ENCODE data around the gene KIAA0930. TPM values are rescaled to one million over a fixed set of nuclear protein-coding genes. Genes with fewer than 3 reads are reported as not detected.

KIAA0930 gene
- total RNA-seq, 1 donor from 2014 or later, result 60.2 TPM

GRCh38 chr22:45149671-45150070 lies 91.0 kb downstream of the KIAA0930 start:
- no peaks in the 10 kb centered on the region for H3K4me1 Mint-ChIP-seq
- DNase-seq (ENCODE audit: low read depth, low spot score), result no peak
- TF ChIP-seq CTCF (conservative IDR thresholded peaks at IDR 0.05), result no peak
- H3K9me3 Mint-ChIP-seq, result peaks cover 3% of the 10 kb centered on the region
- no peaks in the 10 kb centered on the region for H3K27me3 Mint-ChIP-seq (ENCODE audit: low read depth)
- no peak overlapping the region for H3K4me3 Mint-ChIP-seq
- no peak overlapping the region for H3K27ac Mint-ChIP-seq (ENCODE audit: unreplicated experiment)
- peaks cover 4% of the 10 kb centered on the region for H3K36me3 Mint-ChIP-seq (ENCODE audit: low read depth)

DNA sequence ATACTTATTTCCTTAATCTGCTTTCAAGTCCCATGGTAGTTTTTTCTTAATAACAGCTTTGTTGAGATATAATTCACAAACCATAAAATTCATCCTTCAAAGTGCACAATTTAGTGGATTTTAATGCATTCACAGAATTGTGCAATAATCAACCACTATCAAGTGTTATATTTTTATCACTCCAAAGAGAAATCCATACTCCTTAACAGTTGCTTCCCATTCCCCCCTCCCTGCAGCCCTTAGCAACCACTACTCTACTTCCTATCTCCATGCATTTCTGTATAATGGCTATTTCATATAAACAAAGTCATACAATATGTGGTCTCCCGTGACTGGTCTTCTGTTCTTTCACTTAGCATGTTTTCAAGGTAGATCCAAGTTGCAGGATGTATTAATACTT lies 95.8 kb downstream of the KIAA0930 start:
- Mint-ChIP-seq H3K9me3 (peaks cover 7% of the 10 kb centered on the region), H3K4me1 (no peaks in the 10 kb centered on the region), H3K36me3 (ENCODE audit: low read depth) (peaks cover 12% of the 10 kb centered on the region), H3K27ac (ENCODE audit: unreplicated experiment) (no peak overlapping the region), H3K4me3 (no peak overlapping the region), H3K27me3 (ENCODE audit: low read depth) (no peaks in the 10 kb centered on the region)
- no peak for DNase-seq (ENCODE audit: low read depth, low spot score)
- no peak for TF ChIP-seq CTCF (conservative IDR thresholded peaks at IDR 0.05)

DNA sequence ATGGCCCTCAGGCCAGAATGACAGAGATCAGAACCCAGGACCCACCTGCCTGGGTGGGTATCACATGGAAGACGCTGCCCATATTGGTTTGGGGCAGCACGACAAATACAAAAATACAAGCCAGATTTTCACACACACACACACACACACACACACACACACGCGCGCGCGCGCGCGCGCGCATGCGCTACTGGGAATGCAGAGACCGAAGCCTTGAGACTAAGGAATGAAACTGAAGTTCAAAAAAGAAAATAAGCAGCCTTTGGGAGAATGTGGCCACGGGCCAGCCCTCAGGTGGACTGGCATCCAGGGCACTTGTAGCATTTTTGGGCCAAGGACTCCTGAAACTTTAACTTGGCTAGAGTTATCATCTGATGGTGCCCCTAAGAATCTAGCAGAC lies 98.3 kb downstream of the KIAA0930 start:
- Mint-ChIP-seq H3K36me3 (ENCODE audit: low read depth) (peaks cover 16% of the 10 kb centered on the region), H3K4me3 (no peak overlapping the region), H3K27ac (ENCODE audit: unreplicated experiment) (no peak overlapping the region), H3K4me1 (no peaks in the 10 kb centered on the region), H3K27me3 (ENCODE audit: low read depth) (no peaks in the 10 kb centered on the region), H3K9me3 (peaks cover 11% of the 10 kb centered on the region)
- TF ChIP-seq CTCF (conservative IDR thresholded peaks at IDR 0.05), result no peak
- DNase-seq (ENCODE audit: low read depth, low spot score), result no peak

Small RNA genes lying within 50 kb of the gene (microRNA-seq; reads per million reads assigned to microRNA genes)
- gene MIR1249, result 29.6 reads per million, percentile 41 among the genes with 10 or more reads in this experiment

Other genes with a start within 250 kb of the KIAA0930 start
- gene PHF21B, start 230.9 kb downstream of the KIAA0930 start, total RNA-seq, result 36.5 and 40.4 TPM in 2 replicates
- 115 and 128 TPM in 2 replicates for gene NUP50, start 77.0 kb downstream of the KIAA0930 start, total RNA-seq
- not detected in 2 replicates for gene UPK3A, start 44.1 kb upstream of the KIAA0930 start, total RNA-seq
- gene FAM118A, start 69.0 kb upstream of the KIAA0930 start, total RNA-seq, result 60.7 and 64.8 TPM in 2 replicates
- gene SMC1B, start 172.7 kb upstream of the KIAA0930 start, total RNA-seq, result not detected in 2 replicates
- gene RIBC2, start 172.8 kb upstream of the KIAA0930 start, total RNA-seq, result 7.6 and 8.7 TPM in 2 replicates

Measured in neural crest cell (in vitro differentiated cells).